Fibroblast of peridontal ligament (primary cell): ENCODE measurements around the gene RAI1.

Source experiments
- DNase-seq: peaks from one replicate; pipeline ENCODE4 v3.0.0-alpha.2; 2010; ENCODE audit errors: extremely low read depth

RAI1 gene

DNA sequence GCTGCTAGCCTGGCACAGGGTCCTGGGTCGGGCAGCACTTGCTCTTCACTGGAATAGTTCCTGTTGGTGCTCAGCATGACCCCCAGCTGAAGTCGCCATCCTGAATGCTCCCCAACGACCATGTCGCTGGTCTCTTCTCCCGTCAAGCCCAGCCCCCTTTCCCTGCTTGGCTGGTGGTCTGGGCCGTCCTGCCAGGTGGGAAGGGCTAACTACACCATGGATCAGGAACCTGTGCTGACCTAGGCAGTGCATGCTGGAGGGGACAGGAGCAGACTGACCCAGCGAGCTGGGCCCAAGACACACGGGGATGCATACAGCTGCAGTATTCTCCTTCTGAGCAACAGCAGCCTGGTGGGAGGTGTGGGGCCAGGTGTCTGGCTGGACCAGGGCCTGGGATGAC, 164.7 kb downstream of the RAI1 start:
- no peak for DNase-seq

DNA sequence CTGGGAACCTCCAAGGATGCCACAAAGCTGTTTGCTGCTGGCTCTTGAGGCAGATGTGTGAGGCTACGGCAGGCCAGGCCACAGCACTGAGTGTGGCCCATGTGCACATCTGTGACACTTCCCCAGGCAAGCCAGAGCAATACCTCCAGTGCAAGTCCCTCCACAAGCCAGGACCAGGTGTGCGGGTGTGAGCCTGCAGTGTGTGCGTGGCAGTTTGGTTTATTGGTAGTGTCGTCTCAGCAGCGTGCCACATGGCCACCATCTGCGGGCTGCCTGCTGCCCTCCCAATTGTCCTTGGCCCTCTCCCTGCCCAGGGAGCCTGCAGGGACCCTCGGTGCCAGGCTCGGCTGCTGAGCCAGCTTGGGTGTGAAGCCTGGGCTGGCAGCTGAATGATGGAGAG, 165.4 kb downstream of the RAI1 start:
- no peak for DNase-seq

DNA sequence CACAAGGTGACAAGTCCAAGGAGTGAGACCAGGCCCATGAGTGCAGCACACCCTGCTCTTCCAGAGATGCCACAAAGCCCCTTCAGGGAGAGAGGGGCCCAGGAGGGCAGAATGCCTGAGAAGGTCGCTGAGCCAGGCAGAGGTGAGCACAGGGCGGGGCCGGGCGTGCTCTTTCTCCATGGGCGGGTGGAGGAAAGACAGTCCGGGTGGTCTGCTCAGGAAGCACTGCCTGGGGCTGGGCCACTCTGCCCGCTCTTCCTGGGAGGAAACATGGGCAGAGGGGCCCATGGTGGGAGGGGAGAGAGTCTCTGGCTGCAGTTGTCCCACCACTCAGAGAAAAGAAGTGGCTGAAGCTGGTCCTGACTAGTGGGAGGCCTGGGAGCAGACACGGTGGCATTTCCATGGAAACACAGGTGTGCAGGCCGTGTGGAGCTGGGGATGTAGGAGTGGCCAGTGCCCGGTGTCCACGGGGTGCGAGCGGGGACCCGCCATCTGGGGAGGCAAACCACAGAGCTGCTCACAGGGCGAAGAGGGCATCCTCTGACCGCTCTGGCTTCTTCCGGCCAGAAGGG, 165.9 kb downstream of the RAI1 start:
- no peak for DNase-seq

DNA sequence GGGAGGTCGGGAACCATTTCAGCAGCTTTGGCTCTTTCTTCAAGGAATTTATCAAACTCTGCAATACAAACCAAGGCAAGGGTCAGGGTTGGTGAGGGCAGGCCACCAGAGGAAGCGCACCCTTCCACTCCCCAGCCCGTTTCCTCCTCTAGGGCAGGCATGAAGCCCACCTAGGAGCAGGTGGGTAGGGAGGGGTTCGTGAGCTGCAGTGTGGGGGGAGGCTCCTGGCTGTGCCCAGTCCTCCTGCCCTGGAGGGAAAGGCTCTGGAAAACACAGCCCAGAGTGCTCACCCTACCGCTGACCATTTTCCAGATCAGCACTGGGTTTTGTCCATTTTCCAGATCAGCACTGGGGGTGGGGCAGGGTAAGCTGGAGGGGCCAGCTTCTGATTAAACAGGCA, 166.5 kb downstream of the RAI1 start:
- DNase-seq: no peak

DNA sequence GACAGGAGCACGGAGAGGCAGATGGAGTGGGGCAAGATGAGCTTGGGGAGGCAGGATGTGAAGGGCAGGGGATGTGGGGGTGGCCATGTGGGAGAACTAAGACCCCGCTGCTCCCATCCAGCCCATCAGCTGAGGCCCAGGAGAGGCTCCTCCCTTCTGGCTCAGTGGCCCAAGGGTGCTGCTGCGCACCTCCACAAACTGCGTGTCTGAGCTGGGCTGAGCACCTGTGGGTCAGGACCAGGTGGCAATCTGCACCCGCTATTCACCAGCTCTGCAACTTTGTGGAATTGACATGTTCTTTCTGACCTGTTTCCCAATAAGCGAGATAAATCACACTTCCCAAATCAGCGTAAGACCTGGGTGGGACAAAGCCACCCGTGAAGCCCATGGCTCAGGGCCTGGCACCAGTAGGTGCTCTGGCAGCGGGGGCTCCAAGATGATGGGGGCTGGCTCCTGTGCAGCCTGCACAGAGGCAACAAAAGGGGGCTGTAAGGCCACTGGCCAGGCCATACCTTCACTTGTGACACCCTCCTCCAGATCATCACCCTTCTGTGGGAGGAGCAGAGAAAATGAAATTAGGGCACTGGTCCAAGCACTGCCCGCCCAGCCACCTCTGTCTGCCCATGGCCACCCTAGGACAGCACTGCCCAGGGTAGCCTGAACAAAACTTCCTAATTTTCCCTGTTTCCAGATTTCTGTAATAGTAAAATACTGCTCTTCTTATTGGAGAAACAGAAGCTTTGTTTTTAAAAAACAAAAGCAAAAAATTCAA, 167.2 kb downstream of the RAI1 start:
- no peak for DNase-seq

DNA sequence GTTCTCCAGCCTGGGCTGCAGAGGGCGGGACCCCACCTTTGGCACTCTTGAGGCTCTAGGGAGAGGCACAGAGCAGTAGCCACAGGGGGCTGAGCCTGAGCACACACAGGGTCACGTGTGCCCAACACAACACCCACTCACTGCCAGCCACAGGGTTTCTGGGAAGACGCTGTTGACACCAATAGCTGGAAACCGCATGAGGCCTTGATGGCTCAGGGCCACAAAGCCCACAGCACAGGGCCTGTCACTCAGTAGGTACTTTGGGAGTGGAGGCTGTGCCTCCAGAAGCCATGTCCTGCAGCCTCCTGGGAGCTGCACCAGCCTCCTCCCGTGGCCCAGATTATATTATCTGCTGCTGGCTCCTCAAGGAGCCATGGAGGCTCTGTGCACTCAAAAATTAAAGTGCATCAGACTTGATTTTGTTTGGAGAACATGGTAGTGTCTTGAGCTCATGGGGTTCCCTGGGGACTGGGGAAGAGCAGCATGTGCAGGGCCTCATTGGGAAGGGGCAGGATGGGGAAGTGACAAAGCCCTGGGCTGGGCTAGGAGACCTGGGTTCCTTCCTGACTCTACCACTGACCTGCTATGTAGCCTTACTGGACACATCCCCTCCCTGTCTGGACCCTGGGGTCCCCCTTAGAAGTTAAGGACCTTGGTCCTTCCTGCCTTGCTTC, 168.0 kb downstream of the RAI1 start:
- peak; percentile 68 for DNase-seq

DNA sequence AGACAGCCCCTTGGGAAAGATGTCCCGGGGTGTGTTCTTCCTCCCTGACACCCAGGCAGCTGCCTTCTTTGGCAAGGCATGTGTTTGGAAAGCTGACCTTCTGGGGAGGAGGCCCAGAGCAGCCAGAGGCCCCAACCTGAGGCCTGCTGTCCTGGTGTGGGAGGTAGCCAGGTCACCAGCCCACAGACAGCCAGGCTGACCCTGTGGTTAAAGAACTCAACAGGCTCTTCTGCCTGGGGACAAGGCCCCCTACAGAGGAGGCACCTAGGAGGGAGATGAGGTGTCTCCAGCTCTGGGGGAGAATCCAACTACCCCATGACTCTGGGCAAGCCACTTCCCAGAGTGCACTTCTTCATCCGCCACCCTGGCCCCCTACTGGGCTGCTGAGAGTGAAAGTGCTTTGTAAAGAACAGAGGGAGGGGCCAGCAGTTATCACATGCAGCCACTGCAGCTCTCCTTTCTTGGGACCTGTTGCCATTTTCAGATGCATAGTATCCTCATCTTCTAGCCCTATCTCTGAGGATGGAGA, 168.7 kb downstream of the RAI1 start:
- peak; percentile 33 for DNase-seq

DNA sequence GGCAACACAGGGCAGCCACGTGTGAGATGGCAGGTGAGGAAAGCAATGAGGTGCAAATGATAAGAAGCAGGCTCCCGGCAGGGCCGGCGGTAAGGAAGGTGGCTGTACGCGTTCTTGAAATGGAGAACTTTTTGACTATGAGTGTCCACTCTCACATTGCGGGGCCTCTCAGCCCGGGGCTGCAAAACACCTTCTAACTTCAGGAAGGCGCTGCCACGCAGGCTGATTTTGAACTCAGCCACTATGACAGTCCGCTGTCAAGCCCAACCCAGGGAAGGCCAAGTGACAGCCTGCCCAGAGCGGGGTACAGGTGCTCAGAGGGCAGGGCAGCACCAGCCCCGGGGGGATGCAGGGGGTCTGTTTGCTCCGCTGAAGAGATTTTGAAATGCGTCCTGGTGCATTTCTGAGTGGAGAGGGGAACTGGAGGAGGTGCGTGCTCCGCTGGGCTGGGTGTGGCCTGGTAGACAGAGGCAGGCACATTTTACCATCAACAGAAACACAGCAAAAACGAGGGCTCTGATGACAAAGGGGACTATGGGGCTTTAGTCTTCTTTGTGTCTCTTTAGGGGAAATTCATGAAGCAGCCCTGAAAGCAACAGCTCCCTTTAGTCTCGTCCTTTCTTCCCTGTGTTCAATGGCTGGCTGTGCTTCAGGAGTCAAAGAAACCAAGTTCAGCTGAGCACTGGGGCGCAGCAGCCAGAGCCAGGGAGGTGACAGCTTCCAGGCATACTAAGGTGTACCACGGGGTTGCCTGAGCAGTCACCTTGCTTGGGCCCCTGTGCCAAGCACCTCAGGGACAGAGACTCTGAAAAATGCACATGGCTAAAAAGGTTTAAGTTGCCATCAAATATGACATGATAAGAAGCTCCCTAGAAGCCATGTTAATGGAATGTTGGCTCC, 170.1 kb downstream of the RAI1 start:
- DNase-seq: no peak

DNA sequence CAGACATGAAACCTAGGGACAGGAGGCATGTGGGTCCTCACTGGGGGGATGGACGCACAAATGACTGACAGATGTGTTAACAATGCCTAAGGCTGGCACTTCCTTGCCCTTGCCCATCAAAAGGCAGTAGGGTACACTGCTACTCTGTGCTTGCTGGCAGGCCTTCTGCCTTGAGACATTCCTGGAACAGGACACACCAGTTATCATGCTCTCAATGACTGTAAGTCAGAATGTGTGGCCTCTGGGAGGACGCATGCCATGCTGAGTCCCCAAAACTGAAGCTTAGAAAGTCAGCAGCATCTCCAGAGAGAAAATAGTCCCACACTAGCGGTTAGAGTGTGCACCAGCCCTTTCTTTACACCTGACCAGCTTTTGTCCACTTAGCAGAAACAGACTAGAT, 171.7 kb downstream of the RAI1 start:
- DNase-seq: no peak

DNA sequence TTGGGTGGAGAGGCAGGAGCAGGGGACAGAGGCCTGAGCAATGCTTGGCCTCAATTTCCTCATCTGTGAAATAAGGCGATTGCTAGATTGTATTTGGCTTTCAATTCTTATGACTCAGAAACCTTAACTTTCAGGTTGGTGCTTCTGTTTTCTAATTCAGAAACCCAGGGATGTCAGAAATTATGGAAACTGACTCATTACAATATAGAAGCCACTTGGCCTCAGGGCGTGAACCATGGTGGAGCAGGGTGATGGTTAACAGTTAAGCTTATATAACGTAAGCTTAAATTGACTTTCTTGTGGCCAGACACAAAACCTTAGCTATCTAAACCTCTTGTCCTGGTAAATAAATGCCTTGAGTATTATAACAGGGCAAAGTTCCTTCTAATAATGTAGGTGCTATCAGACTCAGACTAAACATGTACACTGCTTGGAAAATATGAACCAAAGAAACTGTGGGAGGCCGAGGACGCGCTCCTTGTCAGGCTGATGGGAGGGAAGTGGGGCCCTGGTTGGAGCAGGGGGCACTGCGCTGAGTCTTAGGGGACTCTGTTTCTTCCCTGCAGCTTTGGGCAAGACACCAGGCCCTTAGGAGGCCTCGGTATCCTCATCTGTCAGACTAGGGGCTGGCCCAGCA, 172.7 kb downstream of the RAI1 start:
- DNase-seq: no peak

DNA sequence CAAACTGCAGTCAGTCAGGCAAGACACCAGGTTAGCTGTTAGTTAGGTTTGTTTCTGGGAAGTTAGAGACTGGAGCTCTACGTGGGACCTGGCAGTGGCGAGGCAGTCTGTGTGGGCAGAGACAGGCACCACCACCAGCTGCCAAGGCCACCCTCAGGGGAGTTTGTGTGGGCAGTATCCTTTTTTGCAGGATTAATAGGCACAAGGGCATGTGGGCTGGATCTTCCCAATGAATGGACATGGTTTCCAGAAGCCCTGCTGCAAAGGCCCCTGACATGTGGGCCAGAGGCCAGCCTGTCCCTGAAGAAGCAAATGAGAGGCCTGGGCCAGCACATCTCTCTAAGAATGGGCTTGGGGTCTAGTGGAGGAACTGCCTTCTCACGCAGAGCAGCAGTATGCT, 174.7 kb downstream of the RAI1 start:
- no peak for DNase-seq

DNA sequence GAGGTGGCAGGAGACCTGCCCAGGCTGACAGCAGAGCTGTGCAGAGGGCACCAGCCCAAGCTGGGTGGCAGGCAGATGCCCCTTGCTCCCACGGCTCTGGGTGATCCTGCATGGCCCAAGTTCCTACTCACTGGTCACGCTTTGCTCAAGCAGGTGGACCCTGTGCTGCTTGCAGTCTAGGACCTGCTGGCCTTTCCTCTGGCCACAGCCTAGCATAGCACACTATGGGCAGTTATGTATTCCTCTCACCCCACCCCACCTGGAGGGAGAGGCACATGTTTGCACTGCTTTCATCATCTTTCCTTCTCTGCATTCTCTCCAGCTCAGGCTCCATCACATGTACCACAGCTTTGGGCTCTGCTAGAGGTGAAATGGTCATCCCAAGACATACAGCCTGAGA, 175.1 kb downstream of the RAI1 start:
- no peak for DNase-seq

DNA sequence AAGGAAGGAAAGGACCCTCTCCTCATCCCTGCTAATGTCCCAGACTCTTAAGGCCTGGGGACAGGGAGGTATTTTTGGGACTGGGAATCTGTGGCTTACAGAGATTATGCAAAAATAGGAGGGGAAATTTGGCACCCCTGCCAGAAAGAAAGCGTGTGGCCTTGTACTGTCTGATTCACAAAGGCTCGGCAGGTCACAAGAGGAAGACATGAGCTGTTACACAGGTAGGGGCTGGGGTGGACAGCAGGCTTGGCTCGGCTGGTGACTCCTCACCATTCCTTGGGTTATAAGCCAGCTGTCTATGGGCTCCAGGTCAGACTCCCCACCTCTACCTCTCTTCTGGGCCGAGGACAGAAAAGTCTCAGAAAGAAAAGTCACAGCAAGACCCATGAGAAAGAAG, 176.2 kb downstream of the RAI1 start:
- DNase-seq: no peak

DNA sequence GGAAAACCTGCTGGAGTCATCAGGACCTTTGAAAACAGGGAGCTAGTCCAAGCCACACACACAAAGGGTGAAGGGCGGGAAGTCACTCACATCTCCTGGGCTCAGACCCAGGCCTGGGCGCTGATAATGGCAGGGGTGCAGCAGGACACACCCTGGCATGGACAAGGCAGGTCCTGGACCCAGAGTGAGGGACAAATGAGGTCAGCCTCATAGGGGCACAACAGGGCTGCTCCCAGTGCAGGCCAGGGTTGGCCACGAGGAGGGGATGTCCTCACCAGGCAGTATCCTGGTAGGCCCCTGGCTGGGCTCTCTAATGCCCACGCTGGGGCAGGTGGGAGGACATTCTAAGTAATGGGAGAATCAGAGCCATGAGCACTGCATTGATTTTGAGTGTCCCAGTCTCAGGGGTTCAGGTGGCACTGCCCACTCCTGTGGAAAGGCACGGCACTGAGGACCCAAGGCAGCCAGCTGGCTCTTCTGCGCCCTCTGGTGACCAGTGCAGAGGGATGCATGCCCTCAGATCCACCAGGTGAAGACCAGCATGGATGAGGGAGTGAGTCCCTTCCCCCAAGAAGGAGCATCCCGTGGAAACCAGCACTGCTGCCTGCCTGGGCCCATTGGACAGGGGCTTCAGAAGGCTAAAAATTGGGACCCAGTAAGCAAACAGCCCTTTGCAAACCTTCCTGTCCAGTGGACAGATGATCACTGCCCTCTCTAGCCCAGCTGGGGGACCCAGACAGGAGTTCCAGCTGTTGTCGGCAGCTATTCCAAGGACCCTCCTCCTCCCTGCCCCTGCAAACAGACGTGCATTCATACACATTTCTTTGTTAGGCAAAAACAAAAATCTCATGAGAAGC, 178.9 kb downstream of the RAI1 start:
- peak; percentile 52 for DNase-seq

DNA sequence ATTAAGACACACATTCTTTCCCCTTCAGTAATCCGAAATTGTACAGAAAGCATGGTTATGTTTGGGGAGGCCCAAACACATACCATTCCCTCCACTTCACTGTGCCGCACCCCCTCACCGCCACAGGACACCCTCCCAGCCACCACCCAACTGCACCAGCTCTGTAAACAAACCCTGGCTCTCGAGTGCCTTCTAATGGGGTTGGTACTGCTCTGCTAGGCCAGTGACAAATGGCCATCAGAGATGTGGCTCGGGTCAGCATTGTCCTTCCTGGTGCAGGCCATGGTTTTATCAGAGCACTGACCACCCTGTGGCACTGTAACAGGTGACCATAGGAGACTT, 179.5 kb downstream of the RAI1 start:
- DNase-seq: no peak
